GM23248 (cell line): ENCODE measurements around the gene MNDA. TPM values are rescaled to one million over a fixed set of nuclear protein-coding genes. Genes with fewer than 3 reads are reported as not detected.

Experiments used
- DNase-seq: peaks from one replicate; pipeline ENCODE4 v3.0.0-alpha.2; 2015
- H2AFZ ChIP-seq: fragments of 200-600 bp; sonication (generic); 2 replicates; pipeline ENCODE4 v1.6.1; 2016; ENCODE audit warnings: antibody characterized with exemption
- H3F3A ChIP-seq: fragments of 200-600 bp; sonication (generic); 2 replicates; pipeline ENCODE4 v1.6.1; 2016; ENCODE audit warnings: mild to moderate bottlenecking, antibody characterized with exemption, mixed run types; ENCODE audit not compliant: insufficient read depth
- H3K27ac ChIP-seq: fragments of 200-600 bp; sonication (generic); 2 replicates; pipeline ENCODE4 v1.5.1; 2016; ENCODE audit warnings: mild to moderate bottlenecking
- H3K27me3 ChIP-seq: fragments of 200-600 bp; sonication (generic); replicated peaks from 2 replicates; pipeline ENCODE4 v1.6.1; 2016; ENCODE audit warnings: mild to moderate bottlenecking; ENCODE audit not compliant: insufficient read depth
- H3K36me3 ChIP-seq: fragments of 200-600 bp; sonication (generic); 2 replicates; pipeline ENCODE4 v1.6.1; 2016; ENCODE audit warnings: low read depth, mild to moderate bottlenecking
- H3K4me1 ChIP-seq: fragments of 200-600 bp; sonication (generic); 2 replicates; pipeline ENCODE4 v1.6.1; 2016; ENCODE audit warnings: mild to moderate bottlenecking; ENCODE audit not compliant: insufficient read depth
- H3K4me2 ChIP-seq: fragments of 200-600 bp; sonication (generic); one replicate; pipeline ENCODE4 v1.6.1; 2016; ENCODE audit warnings: mild to moderate bottlenecking; ENCODE audit not compliant: unreplicated experiment
- H3K4me3 ChIP-seq: fragments of 200-600 bp; sonication (generic); 2 replicates; pipeline ENCODE4 v1.5.1; 2016; ENCODE audit warnings: mild to moderate bottlenecking
- H3K79me2 ChIP-seq: fragments of 200-600 bp; sonication (generic); 2 replicates; pipeline ENCODE4 v1.6.1; 2016; ENCODE audit warnings: mild to moderate bottlenecking; ENCODE audit not compliant: insufficient read depth
- H3K9ac ChIP-seq: fragments of 200-600 bp; sonication (generic); 2 replicates; pipeline ENCODE4 v1.6.1; 2016; ENCODE audit warnings: mild to moderate bottlenecking
- H3K9me2 ChIP-seq: fragments of 200-600 bp; sonication (generic); 2 replicates; pipeline ENCODE4 v1.6.1; 2016; ENCODE audit warnings: mixed run types, mild to moderate bottlenecking, moderate library complexity; ENCODE audit not compliant: insufficient read depth
- H3K9me3 ChIP-seq: fragments of 200-600 bp; sonication (generic); one replicate; pipeline ENCODE4 v1.6.1; 2017; ENCODE audit warnings: low read depth
- H4K20me1 ChIP-seq: fragments of 200-600 bp; sonication (generic); 2 replicates; pipeline ENCODE4 v1.6.0; 2016; ENCODE audit not compliant: insufficient read depth
- EZH2 ChIP-seq: fragments of 200-600 bp; sonication (generic); IDR thresholded peaks from 2 replicates; pipeline ENCODE4 v1.6.1; 2018; ENCODE audit warnings: antibody characterized with exemption, mild to moderate bottlenecking; ENCODE audit not compliant: insufficient read depth, poor library complexity, severe bottlenecking
- EZH2phosphoT487 ChIP-seq: fragments of 200-600 bp; sonication (generic); IDR thresholded peaks from 2 replicates; pipeline ENCODE4 v1.6.1; 2018; ENCODE audit warnings: antibody characterized with exemption, moderate library complexity, mild to moderate bottlenecking, low read depth; ENCODE audit not compliant: insufficient read depth
- WGBS, 2 experiments: methylation state at CpG; one replicate each; pipeline ENCODE4 v1.1.6; 2015 to 2017; ENCODE audit warnings: low lambda C conversion rate in 2 of 2, low coverage in 1 of 2; ENCODE audit errors: missing lambda C conversion rate in 2 of 2; 5-methylcytosine and 5-hydroxymethylcytosine counted together
- in situ Hi-C: fragments of 300-500 bp; cut with MboI; formaldehyde crosslinking; loops from 2 replicates; pipeline ENCODE4 v1.15.0; 2020
- polyA plus RNA-seq: library from polyadenylated mRNA; unstranded; fragments of >200 nt; fragmentation: Nextera tagmentation; extraction: Ambion mirVana; gene quantifications from 2 replicates; pipeline ENCODE4 v1.2.1, GENCODE V29; 2016
- total RNA-seq: library from RNA; depleted of rRNA; stranded (reverse); fragments of >200 nt; shearing (Covaris generic); gene quantifications from 2 replicates; pipeline ENCODE4 v1.2.3, GENCODE V29; 2014

The MNDA gene
- total and polyA plus RNA-seq, 2 experiments from 2014 or later, result not detected

DNA sequence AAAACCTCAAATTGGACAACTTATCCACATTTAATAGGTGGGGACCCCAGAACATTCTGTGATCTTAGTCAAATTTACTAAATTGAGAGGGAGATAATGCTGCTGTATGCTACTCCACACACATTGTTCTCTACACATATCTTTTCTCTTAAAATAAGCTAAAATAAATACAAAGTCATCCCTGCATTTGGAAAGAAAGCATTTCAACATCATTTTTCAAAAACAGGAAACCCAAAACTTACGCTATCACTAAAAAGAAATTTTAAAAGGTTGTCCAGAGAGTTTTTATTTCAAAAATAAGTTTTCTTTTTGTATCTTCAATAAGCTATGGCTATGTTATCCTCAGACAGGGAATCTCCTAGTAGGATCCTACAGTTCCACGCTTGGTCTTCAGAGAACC, 30.6 kb upstream of the MNDA start:
- Histone ChIP-seq H3K9me2 (no peaks in the 10 kb centered on the region), H3K79me2 (no peaks in the 10 kb centered on the region), H3F3A (no peaks in the 10 kb centered on the region), H3K9ac (no peak overlapping the region), H3K4me1 (no peaks in the 10 kb centered on the region), H3K9me3 (no peaks in the 10 kb centered on the region), H3K27me3 (no peaks in the 10 kb centered on the region), H2AFZ (no peak overlapping the region), H3K27ac (no peak overlapping the region), H3K4me3 (no peak overlapping the region), H4K20me1 (no peaks in the 10 kb centered on the region), H3K4me2 (no peak overlapping the region), H3K36me3 (no peaks in the 10 kb centered on the region)
- no peak for DNase-seq
- WGBS, 2 experiments, result 21 to 33% methylated on average over 2 of the region's 2 CpGs
- TF ChIP-seq EZH2, result no peak
- TF ChIP-seq EZH2phosphoT487, result no peak
- in situ Hi-C loops, result no loop called here

- Histone ChIP-seq H3K4me2 (no peak overlapping the region), H3F3A (no peaks in the 10 kb centered on the region), H3K36me3 (no peaks in the 10 kb centered on the region), H3K27me3 (no peaks in the 10 kb centered on the region), H3K27ac (no peak overlapping the region), H3K79me2 (no peaks in the 10 kb centered on the region), H3K9me3 (no peaks in the 10 kb centered on the region), H3K4me1 (no peaks in the 10 kb centered on the region), H4K20me1 (no peaks in the 10 kb centered on the region), H3K9ac (no peak overlapping the region), H3K9me2 (no peaks in the 10 kb centered on the region), H3K4me3 (no peak overlapping the region), H2AFZ (no peak overlapping the region)
- WGBS, 2 experiments, result 45 to 48% methylated on average over 1 of the region's 1 CpG
- no peak for DNase-seq
- in situ Hi-C loops, result no loop called here
- no peak for TF ChIP-seq EZH2
Observed at GRCh38 chr1:158801396-158801795, 29.8 kb upstream of the MNDA start.

- H3K79me2 ChIP-seq, result no peaks in the 10 kb centered on the region
- 0% methylated on average over 1 of the region's 1 CpG for WGBS, 2 experiments
- TF ChIP-seq EZH2 (no peak), EZH2phosphoT487 (no peak)
- in situ Hi-C loops, result no loop called here
- no peak overlapping the region for H2AFZ ChIP-seq
- no peaks in the 10 kb centered on the region for H3K4me1 ChIP-seq
- no peaks in the 10 kb centered on the region for H3K9me3 ChIP-seq
- no peaks in the 10 kb centered on the region for H3K9me2 ChIP-seq
- H3K27ac ChIP-seq, result no peak overlapping the region
- DNase-seq, result no peak
- no peak overlapping the region for H3K9ac ChIP-seq
- no peaks in the 10 kb centered on the region for H3F3A ChIP-seq
- H3K4me3 ChIP-seq, result no peak overlapping the region
- H3K27me3 ChIP-seq, result no peaks in the 10 kb centered on the region
- H3K36me3 ChIP-seq, result no peaks in the 10 kb centered on the region
- no peaks in the 10 kb centered on the region for H4K20me1 ChIP-seq
- no peak overlapping the region for H3K4me2 ChIP-seq
Observed at GRCh38 chr1:158803678-158804077, 27.5 kb upstream of the MNDA start.

DNA sequence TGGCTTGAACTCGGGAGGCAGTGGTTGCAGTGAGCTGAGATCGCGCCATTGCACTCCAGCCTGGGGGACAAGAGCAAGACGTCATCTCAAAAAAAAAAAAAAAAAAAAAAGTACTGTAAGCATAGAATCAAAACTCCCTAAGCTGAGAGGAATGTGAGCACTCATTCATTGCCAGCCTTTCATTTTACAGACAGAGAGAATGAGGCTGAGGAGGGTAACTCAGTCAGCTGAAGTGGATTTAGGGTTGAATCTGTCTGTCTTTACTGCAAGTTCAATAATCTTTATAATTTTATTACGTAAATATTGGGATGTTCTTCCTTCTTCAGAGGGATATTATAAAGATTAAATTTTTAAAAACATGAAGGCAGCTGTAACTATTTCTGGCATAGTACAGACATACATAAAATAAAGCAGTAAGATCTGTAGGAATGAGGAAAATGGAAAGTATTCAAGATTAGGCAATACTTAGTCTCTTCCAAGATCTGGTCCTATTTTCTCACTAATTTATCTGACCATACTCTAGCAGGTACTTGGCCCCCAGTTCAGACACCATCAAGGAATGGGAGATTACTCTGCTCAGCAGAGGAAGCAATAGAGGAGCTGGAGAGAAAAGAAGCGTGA, 24.1 kb upstream of the MNDA start:
- H3K4me3 ChIP-seq, result no peak overlapping the region
- H3K27ac ChIP-seq, result no peak overlapping the region
- no peak overlapping the region for H3K4me2 ChIP-seq
- no peaks in the 10 kb centered on the region for H4K20me1 ChIP-seq
- no peak for TF ChIP-seq EZH2
- no peak for TF ChIP-seq EZH2phosphoT487
- H3K79me2 ChIP-seq, result no peaks in the 10 kb centered on the region
- H3F3A ChIP-seq, result no peaks in the 10 kb centered on the region
- 38 to 44% methylated on average over 6 of the region's 6 CpGs for WGBS, 2 experiments
- H2AFZ ChIP-seq, result no peak overlapping the region
- no peaks in the 10 kb centered on the region for H3K9me3 ChIP-seq
- in situ Hi-C loops, result no loop called here
- no peaks in the 10 kb centered on the region for H3K4me1 ChIP-seq
- DNase-seq, result no peak
- no peaks in the 10 kb centered on the region for H3K9me2 ChIP-seq
- no peak overlapping the region for H3K9ac ChIP-seq
- no peaks in the 10 kb centered on the region for H3K27me3 ChIP-seq
- H3K36me3 ChIP-seq, result no peaks in the 10 kb centered on the region

DNA sequence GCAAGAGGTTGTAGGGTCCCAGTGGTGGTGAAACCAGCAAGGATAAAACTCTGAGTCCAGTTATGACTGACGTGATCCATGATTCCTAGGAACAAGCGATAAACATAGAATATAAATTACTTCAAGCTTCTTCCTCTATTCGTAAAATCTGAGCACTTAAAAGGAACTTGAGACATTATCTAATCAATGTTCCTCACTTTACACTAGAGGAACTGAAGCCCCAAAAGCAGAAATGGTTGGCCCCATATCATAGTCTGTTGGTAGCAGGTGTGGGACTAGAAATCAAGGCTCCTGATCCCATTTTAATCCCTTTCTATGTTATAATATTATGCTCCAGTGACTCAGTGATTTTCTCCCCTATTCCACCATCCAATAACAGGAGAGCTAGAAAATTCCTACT, 21.9 kb upstream of the MNDA start:
- H3K4me1 ChIP-seq, result no peaks in the 10 kb centered on the region
- H3K9ac ChIP-seq, result no peak overlapping the region
- no peak overlapping the region for H3K4me2 ChIP-seq
- H3K79me2 ChIP-seq, result no peaks in the 10 kb centered on the region
- H3K9me2 ChIP-seq, result no peaks in the 10 kb centered on the region
- no peaks in the 10 kb centered on the region for H3K9me3 ChIP-seq
- no peak for DNase-seq
- no peaks in the 10 kb centered on the region for H3K36me3 ChIP-seq
- no peaks in the 10 kb centered on the region for H3K27me3 ChIP-seq
- no peaks in the 10 kb centered on the region for H3F3A ChIP-seq
- no peak overlapping the region for H3K27ac ChIP-seq
- TF ChIP-seq EZH2 (no peak), EZH2phosphoT487 (no peak)
- H2AFZ ChIP-seq, result no peak overlapping the region
- 54 to 59% methylated on average over 3 of the region's 3 CpGs for WGBS, 2 experiments
- no peaks in the 10 kb centered on the region for H4K20me1 ChIP-seq
- H3K4me3 ChIP-seq, result no peak overlapping the region
- in situ Hi-C loops, result no loop called here
